Stimulated activated CD4-positive, alpha-beta T cell treated with anti-CD3 and anti-CD28 coated beads, Interleukin-2, amount 100 ng/mL, for 24 hours (primary cell): ENCODE results near the gene TEKT5.

Experiments used
- DNase-seq, 2 donors: peaks; one replicate each; pipeline ENCODE4 v3.0.0-alpha.2; 2020

TEKT5 gene

DNA sequence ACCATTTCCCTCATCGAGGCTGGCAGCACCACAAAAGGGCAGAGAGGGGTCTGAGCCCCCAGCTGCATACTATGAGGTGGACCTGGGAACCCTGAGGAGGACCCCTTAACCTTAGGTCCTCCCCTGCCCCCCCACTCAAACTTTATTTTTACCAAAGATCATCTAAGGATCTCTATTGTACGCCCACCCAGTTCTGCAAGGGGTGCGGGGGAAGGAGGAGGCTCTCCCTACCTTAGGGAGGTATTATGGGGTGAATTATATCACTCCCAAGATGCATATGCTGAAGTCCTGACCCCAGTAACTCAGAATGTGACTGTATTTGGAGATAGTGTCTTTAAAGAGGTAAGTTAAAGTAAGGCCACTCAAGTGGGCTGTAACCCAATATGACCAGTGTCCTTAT is 87.6 kb downstream of the TEKT5 start:
- no peak for DNase-seq

DNA sequence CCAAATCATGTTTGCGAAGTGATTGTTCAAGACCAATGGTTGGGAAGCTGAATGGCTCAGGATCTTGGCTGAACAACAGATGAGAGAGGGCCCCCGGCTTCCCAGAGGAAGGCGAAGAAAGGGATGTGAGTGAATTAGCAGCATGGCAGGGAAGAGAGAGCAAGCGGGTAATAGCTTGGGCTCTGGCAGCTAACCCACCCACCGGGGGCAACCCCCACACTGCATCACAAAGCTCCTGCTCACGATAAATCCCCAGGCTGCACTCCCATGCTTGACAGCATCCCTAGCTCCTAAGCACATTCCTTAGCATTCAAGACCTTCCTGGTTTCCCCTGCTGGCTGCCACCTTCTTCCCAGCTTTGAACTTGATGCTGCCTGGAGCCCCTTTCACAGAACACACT is 88.1 kb downstream of the TEKT5 start:
- no peak for DNase-seq

DNA sequence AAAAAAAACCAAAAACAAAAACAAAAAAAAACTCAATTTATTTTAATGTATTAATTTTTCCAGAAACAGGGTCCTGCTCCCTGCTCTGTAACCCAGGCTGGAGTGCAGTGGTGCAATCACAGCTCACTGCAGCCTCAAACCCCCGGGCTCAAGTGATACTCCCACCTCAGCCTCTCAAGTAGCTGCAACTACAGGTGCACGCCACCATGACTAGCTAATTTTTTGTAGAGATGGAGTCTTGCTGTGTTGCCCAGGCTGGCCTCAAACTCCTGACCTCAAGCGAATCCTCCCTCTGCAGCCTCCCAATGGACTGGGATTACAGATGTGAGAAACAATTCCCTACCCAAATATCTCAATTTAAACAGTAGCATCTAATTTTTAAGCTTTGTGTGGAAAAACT is 89.1 kb downstream of the TEKT5 start:
- no peak for DNase-seq

DNA sequence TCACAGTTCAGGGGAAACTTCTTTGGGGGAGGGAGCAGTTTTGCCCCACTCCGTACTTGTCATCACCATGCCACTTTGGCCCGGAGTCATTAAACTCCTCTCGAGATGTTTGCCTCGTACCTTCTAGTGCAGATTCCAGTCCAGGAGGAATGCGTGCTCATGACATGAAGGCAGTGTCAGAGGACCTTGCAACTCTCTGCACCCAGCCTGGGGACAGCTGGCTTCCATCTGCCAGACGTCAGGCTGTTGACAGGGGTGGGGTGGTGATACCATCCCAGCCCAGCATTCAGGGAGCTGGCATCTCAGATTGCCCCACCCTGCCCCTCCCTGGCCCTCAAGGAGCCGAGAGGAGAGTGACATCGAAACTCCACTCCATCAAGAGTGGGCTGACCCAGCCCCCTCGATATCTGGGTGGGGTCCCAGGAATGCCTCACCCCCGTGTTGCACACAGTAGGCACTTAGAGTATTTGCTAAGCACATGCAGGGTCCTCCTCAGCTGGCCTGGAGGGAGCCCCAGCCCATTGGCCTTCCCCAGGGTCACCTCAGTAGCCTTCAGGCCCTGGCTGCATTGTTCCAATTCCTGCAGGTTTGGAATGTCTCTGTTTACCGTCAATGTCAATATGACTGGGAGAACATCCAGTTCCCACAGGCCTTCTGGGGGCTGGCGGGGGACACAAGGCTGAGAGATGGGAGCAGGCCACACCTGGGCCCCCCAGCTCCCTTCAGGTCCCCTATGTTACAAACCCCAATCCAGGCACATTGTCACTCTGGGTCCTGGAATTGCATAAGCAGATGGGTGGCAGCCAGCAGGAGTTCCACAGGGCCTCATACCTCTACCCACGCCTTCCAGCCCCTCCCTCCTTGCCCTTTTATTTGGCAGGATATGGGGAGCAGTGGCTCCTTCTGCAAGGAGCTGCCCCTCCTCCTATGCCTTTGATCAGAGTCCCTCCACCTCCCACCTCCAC is 93.0 kb downstream of the TEKT5 start:
- no peak for DNase-seq

DNA sequence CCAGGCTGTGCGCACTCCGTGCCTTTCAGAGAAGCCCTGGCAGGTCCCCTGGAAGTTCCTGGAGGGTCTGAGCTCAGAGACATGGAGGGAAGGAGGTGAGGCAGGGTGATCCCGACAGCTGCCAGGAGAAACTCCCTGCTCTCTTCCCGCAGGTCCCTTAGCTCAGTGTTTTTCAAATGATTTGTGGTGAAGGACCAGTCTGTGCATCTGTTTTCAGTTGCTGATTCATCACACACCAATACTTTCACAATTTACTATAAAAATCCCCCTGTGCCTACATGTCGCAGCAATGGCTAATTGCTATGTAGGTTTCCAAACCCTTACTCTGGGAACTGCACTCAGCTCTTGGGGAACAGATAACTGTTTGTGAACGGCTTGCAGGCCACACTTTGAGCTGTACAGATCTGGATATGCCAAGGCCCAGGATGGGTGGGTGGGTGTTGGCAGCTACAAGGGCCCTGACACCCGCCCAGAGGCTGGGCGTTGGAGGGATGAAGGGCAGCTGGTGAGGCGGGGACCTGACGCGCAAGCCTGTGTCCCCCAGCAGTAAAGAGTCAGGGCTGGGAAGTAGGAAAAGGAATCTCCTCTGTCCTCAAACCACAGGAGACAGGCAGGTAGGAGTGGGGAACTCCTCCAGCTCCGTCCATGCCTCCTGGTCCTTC is 93.8 kb downstream of the TEKT5 start:
- no peak for DNase-seq

DNA sequence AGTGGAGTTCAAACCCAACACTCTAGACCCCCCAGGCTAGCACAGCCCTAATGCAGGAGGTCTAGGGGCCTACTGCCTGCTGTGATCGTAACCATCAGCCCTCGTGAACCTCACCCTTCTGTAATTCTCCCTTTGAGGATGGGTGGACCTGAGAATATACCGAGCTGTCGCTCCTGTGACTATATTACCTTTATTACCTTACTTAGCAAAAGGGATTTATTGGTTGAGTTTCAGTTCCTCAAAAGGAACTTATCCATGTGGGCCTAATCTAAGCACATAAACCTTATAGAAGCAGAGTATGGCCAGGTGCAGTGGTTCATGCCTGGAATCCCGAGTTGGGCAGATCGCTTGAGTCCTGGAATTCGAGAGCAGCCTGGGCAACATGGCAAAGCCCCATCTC is 95.1 kb downstream of the TEKT5 start:
- no peak for DNase-seq

DNA sequence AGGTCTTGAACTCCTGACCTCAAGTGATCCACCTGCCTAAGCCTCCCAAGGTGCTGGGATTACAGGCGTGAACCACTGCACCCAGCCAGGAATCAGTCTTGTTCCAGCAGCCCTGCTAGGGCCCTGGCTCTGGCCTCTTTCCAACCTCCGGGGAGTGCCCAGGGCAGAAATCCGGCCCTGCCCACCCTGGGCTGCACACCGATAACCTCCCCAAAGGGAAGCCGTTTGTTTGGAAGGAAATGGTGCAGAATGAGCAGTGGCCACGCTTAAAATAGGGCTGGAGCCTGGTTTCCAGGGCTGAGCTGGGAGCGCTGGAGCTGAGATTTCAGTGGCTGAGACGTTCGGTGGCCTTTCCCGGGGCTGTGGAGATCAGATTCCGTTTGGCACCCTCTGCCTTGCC is 96.6 kb downstream of the TEKT5 start:
- DNase-seq, result no peak

DNA sequence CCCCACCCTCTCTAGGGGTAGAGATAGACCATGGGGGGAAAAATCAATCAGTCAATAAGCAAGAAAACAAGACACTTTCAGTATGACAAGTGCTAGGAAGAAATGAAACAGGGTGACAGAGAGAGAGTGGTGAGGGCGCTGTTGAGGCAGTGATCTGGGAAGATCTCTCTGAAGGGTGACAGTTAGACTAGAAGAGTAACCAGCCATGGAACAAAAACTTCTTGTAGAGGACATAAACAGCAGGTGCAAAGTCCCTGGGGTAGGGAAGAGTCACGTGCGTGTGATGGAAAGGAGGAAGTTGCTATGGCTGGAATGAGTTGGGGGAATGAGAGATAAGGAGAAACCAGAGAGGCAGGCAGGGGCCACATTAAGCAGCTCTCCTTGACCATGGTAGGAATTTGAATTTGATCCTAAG is 97.5 kb downstream of the TEKT5 start:
- no peak for DNase-seq

DNA sequence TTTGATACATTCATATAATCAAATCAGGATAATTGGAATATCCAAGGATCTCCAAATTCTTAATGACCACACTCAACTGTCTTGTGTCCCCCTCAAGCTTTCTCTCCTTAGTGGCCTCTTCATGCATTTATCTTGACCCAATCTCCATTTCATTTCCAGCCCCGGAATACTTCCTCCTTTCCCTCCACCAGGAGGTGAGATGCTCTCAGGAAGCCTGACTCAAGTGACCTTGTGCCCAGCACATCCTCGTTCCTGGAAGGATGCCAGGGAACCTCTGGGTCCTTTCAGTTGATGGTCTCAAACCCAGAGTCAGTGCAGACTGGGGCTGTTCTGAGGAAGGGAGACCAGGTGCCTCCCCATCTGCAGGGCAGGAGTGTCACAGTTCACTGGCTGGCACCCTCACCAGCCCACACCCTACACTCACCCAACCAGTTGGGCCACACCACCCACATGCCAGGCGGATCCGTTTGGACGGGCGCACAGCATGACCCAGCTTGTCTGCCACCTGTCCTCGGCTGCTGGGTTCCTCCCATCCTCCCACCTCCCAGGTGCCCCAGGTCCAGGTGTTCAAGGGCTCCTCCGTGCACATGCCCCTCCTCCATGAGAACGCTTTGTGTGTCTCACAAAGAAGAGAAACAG is 100.3 kb downstream of the TEKT5 start:
- DNase-seq, result no peak

DNA sequence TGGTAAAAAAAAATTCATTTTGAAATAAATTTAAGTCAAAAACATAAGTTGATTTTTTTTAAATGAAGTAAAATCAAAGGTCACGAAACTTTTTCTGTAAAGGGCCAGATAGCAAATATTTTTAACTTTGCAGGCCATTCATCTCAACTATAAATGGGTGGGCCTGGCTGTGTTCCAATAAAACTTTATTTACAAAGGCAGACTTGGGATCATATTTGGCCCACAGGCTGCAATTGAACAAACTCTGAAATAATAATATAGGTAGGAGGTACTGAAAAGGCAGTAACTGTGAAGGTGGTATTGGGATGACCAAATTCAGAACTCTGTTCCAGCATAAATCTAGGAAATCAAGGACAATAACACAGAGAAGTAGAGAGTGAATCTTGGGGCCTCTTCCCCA is 102.1 kb downstream of the TEKT5 start:
- no peak for DNase-seq

DNA sequence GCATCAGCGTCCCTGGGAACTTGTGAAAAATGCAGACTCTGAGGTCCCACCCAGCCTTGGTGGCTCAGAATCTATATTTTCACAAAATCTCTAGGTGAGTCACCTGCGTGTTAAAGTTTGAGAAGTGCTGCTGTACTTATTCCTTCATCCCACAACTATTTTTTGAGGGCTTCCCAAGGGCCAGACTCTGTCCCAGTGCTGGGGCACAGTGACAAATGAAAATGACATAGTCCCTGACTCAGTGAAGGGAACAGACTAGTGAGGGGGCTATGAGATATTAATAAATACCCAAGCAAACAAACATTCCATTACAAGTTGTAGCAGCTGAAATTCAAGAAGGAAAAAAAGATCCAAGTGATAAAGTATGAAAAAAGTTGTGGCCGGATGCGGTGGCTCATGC is 104.4 kb downstream of the TEKT5 start:
- DNase-seq, result no peak

DNA sequence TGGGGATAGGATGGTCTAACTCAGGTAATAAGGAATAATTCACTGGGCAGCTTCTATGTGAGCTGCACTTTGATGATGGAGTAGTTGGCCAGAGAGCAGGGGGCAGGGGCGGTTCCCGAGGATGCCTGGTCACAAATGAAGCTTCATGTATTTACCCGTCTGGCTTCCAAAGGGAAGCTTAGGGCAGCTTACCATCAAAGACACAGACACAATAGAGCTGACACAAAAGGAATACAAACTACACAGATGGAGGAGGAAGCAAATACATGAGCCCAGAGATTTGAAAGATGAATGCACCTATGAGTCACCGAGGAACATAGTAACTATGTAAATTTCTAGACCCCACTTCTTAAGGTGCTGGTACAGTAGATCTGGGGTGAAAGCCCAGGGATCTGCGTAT is 105.6 kb downstream of the TEKT5 start:
- DNase-seq, result no peak

DNA sequence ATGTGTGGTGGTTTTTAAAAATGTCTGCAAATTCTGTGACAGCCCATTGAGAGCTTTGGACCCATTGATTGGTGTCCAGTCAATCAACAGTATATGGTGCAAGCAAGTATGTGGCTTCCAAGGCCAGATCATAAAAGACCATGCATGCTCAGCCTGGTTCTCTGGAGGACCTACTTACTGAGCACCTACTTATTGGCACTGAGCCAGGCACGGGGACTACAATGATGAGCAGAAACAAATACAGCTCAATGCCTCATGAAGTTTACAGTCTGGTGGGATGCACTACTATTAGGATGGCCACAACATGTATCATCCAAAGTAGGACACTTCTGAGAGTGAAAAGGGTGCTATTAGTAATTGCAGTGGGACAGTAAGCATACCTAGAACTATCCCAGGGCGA is 107.1 kb downstream of the TEKT5 start:
- DNase-seq, result no peak

DNA sequence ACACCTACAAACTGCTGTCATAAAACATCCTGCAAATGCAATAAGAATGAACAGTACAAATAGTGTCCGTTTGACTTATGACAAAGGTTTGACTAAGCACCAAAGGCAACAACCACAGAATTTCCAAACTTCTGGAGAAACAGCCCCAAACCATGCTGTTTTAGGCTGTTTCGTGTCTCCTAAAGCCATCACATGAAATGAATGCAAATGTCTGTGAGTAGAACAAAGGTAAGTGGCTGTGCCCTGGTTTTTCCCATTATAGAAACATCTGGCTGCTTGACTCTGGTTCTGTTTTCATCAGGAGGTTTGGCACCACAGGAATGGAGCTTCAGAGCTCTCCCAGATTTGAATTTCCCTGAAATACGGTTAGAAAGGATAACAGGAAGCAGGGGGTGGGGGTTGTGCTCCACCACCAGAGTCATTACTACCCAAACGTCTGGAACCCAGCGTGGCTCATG is 109.7 kb downstream of the TEKT5 start:
- DNase-seq, result no peak

DNA sequence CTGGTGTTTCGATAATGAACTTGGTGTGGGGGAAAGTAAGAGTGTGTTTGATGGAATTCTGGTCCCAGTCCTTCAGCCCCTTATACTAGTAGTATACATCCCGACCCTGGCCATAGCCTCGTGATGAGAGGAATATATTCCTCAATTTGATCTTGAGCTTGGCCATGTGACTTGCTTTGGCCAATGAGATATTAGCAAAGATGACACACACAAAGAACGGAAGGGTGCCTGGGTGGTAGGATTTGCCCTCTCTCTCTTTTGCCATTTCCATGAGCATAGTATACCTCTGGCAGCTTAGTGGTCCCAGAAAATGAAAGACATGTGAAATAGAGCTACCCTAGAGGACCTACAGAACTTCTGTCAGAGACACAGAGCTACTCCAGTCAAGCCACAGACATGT is 111.5 kb downstream of the TEKT5 start:
- DNase-seq, result no peak

DNA sequence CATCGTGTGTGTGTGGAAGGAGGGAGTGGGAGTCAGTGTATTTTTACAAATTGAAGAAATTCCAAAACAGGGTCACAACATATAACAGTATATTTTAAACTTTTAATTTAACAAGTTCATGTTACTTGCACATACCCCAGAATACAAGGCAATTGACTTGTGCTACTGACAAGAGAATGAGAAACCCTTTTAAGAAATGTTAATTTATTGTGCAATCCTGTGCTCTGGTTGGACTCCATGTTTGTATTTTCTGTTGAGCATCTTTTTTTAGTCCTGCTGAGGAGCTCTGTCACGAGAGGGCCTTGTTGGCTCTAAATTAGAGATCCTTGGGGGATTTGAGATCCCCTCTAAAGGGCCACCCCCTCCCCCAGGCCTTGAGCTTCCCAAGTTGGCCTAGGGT is 113.2 kb downstream of the TEKT5 start:
- no peak for DNase-seq

DNA sequence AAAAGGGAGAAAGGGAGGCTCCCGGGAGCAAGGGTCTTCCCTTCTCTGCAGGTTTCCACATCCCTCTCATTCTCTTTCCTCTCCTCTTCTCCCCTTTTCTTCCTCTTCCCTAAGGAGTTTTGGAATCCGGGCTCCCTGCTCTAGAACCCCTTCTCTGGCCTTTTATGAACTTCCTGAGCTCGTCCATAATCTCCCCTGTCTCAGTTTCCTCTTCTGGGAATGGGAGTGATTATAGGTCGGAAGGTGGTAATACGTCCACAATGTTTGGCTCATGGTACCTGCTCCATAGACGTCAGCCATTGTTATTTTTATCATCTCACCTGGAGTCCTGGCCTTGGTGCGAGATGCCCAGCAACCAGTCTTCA is 113.9 kb downstream of the TEKT5 start:
- no peak for DNase-seq

DNA sequence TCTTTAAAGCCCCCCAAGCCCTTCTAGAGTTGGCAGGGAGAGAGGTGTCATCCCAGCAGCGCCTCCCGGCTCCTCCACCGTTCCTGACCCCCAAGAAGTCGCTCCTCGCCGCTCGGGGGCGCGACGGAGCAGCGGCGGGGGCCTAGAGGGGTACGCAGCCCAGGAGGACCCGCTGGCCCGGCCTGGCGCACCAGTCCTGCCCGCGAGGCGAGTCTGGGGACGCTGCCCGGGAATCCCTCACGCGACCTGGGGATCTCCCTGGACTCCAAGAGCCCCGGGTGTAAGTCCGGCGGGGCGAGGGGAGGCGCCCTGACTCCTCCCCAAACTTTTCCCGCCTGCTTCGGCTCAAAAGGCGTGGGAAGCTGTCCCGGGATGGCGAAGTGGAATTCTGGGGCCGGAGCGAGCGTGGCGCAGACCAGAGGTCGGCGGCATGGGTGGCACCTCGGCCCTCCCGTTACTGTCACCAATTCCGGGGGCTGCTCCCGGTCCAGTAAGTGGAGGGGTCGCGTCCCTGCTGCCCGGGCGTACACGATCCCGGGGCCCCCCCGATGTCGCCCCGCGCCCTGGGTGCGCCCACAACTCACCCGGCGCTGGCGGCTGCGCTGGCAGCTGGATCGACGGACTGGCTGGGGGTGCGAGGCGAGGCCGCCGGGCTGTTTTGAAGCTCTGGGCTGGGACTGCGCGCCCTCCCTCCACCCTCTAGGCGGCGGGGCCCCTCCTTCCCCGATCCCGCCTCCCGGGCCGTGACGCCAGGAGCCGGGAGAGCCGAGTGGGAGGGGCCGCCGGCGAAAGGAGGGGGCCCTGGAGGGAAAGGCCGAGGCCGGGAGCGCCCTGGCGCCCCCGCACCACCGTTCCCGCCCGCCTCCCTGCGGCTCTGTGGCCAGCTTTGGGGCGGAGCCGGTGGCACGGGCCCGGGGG is 114.5 kb downstream of the TEKT5 start, which contains the start of gene EMP2:
Gene EMP2 (minus strand): TSS at position 634 of the 918 bp plus-strand sequence. CDS start 32,981 bp downstream, outside the sequence.
- peak in 1 of 2 donors; percentile 18 for DNase-seq

DNA sequence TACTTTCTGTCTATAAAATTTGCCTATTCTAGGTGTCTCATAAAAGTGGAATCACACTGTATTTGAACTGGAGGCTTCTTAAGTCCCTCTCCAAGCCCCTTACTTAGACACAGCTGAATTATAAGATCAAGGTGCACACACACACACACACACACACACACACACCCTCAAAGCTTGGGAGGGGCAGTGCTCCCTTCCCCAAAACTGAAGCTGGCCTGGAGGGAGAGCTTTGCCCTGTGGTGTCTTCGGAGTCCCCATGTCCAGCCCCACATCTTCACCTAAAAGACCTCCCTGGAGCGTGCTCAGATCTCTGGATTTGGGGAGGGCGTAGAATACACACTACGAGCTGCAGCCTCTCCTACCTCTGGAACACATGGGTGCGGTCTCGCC is 115.2 kb downstream of the TEKT5 start:
- no peak for DNase-seq

DNA sequence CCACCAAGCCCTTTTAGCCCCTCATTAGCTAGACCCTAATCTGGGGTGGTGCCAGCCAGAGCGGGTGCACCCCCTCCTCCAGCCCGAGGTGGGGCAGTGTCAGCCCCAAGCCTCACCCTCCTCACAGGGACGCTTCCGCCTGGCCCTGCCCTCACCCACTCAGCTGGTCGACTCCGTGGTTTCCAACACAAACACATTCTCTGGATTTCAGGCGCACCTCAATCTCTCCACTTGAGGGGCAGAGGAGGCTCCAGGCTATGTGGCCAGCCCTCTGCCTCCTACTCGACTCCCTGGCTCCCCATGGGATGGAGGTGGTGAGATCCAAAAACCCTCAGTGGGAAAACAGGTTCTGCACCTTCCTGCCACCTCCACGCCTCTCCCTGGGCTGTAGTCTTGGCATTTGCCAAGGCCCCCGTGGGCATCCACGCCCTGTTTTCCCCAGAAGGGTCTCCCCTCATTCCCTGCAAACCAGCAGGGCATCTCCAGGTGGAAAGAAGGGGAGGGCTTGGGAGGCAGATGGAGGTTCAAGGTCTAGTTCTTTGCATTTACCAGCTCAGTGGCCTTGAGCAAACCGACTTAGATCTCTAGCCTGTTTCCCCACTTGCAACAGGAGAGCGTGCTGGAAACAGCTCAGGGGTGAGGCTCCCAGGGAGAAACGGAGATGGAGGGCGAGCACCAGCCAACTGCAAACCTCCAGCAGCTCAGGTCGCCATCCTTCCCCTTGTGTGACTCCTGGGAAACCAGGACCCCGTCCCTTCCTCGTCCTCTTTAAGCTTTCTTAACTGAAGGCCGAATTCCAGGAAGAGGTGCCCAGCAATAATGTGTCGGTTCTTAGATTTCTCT is 116.0 kb downstream of the TEKT5 start:
- DNase-seq, result no peak
